PC-3 (cell line): ENCODE measurements around the gene MYO7A. TPM values are rescaled to one million over a fixed set of nuclear protein-coding genes. Genes with fewer than 3 reads are reported as not detected.
"Not testable (repeated sequence)": the region's sequence is repeated elsewhere in the genome, so short reads cannot be mapped to it uniquely, and the experiment has no call there.

ENCODE experiments used
- ATAC-seq: fragments of 200-7000 bp; cut with Tn5 transposase; 2 replicates; pipeline ENCODE4 v1.9.1; 2020; ENCODE audit warnings: mild to moderate bottlenecking, moderate library complexity
- BruUV-seq: library from RNA; stranded (reverse); fragments of 400-500 nt; replicated peaks from 2 replicates; lab custom pipeline; 2021; lab: Mats Ljungman, UMichigan
- CTCF ChIA-PET: fragments of 300-600 bp; sonication (Branson Sonifier 250); formaldehyde crosslinking; loops from one replicate; lab custom pipeline; 2022; ENCODE audit warnings: antibody characterized with exemption; lab: Charles Lee
- POLR2A ChIA-PET: fragments of 300-600 bp; sonication (Branson Sonifier 250); formaldehyde crosslinking; loops from one replicate; lab custom pipeline; 2022; ENCODE audit warnings: antibody characterized with exemption; ENCODE audit not compliant: unreplicated experiment; lab: Charles Lee
- DNase-seq: peaks from one replicate; pipeline ENCODE4 v3.0.0-alpha.2; 2015
- H2AFZ ChIP-seq: fragments of 300-600 bp; sonication (generic); 2 replicates; pipeline ENCODE4 v1.6.0; 2016; ENCODE audit warnings: antibody characterized with exemption, low read length
- H3F3A ChIP-seq: fragments of 300-600 bp; sonication (generic); one replicate; pipeline ENCODE4 v1.6.0; 2017; ENCODE audit warnings: antibody characterized with exemption, low read length, control low read depth, mild to moderate bottlenecking; ENCODE audit not compliant: unreplicated experiment
- H3K27ac ChIP-seq: fragments of 300-600 bp; sonication (generic); 2 replicates; pipeline ENCODE4 v1.5.1; 2016; ENCODE audit warnings: mild to moderate bottlenecking, low read length
- H3K27me3 ChIP-seq: fragments of 300-600 bp; sonication (generic); 2 replicates; pipeline ENCODE4 v1.6.1; 2016; ENCODE audit warnings: low read length, mixed read lengths
- H3K36me3 ChIP-seq: fragments of 300-600 bp; sonication (generic); 2 replicates; pipeline ENCODE4 v1.6.1; 2016; ENCODE audit warnings: low read depth, mixed run types, low read length, mixed read lengths
- H3K4me1 ChIP-seq: fragments of 300-600 bp; sonication (generic); 2 replicates; pipeline ENCODE4 v1.5.1; 2016; ENCODE audit warnings: low read length; ENCODE audit not compliant: insufficient read depth
- H3K4me2 ChIP-seq: fragments of 300-600 bp; sonication (generic); 2 replicates; pipeline ENCODE4 v1.6.0; 2016; ENCODE audit warnings: low read length
- H3K4me3 ChIP-seq: fragments of 300-600 bp; sonication (generic); 2 replicates; pipeline ENCODE4 v1.5.1; 2016; ENCODE audit warnings: mild to moderate bottlenecking, low read length, mixed read lengths
- H3K79me2 ChIP-seq: fragments of 300-600 bp; sonication (generic); 2 replicates; pipeline ENCODE4 v1.6.1; 2017; ENCODE audit warnings: low read length, mixed read lengths
- H3K9ac ChIP-seq: fragments of 300-600 bp; sonication (generic); 2 replicates; pipeline ENCODE4 v1.6.0; 2016; ENCODE audit warnings: mild to moderate bottlenecking, low read length
- H3K9me2 ChIP-seq: fragments of 300-600 bp; sonication (generic); replicated peaks from 2 replicates; pipeline ENCODE4 v1.6.1; 2016; ENCODE audit warnings: mixed run types, low read length, mixed read lengths
- H3K9me3 ChIP-seq: fragments of 300-600 bp; sonication (generic); 2 replicates; pipeline ENCODE4 v1.6.1; 2016; ENCODE audit warnings: low read length, mixed read lengths
- H4K20me1 ChIP-seq: fragments of 300-600 bp; sonication (generic); 2 replicates; pipeline ENCODE4 v1.6.1; 2016; ENCODE audit warnings: low read length, mixed read lengths
- CTCF ChIP-seq: fragments of 300-600 bp; sonication (generic); conservative IDR thresholded peaks from 2 replicates; pipeline ENCODE4 v1.5.1; 2017; ENCODE audit warnings: antibody characterized with exemption, low read depth, mild to moderate bottlenecking, low read length
- EZH2 ChIP-seq: fragments of 300-600 bp; sonication (generic); IDR thresholded peaks from one replicate; pipeline ENCODE4 v1.6.1; 2017; ENCODE audit warnings: antibody characterized with exemption, mild to moderate bottlenecking, low read length; ENCODE audit not compliant: unreplicated experiment
- EZH2phosphoT487 ChIP-seq: fragments of 300-600 bp; sonication (generic); IDR thresholded peaks from 2 replicates; pipeline ENCODE4 v1.6.1; 2018; ENCODE audit warnings: mild to moderate bottlenecking, antibody characterized with exemption, low read length, borderline replicate concordance
- intact Hi-C: fragments of 100-400 bp; cut with micrococcal nuclease; formaldehyde crosslinking; loops from 2 replicates; pipeline ENCODE4 v1.9.0; 2023
- total RNA-seq: library from RNA; depleted of rRNA; stranded (reverse); fragments of >200 nt; gene quantifications from 2 replicates; pipeline ENCODE4 v1.2.3, GENCODE V29; 2014

The MYO7A gene
- total RNA-seq, 1 experiment from 2014 or later = 0.66 TPM

- H3K36me3 ChIP-seq = no peaks in the 10 kb centered on the region
These were observed 32.2 kb upstream of the MYO7A start for GRCh38 chr11:77095551-77096490.

GRCh38 chr11:77096591-77097019, 31.4 kb upstream of the MYO7A start:
- Histone ChIP-seq H3K4me1 (no peaks in the 10 kb centered on the region), H3K9me2 (no peaks in the 10 kb centered on the region), H2AFZ (no peak overlapping the region), H3K9me3 (no peaks in the 10 kb centered on the region), H3K36me3 (no peaks in the 10 kb centered on the region), H4K20me1 (no peaks in the 10 kb centered on the region), H3K4me2 (no peak overlapping the region), H3K9ac (no peak overlapping the region), H3K4me3 (no peak overlapping the region), H3K27me3 (no peaks in the 10 kb centered on the region), H3F3A (no peaks in the 10 kb centered on the region), H3K27ac (no peak overlapping the region), H3K79me2 (no peaks in the 10 kb centered on the region)
- DNase-seq (no peak), ATAC-seq (no peak)
- intact Hi-C loops = no loop called here
- POLR2A ChIA-PET = no interaction called here
- BruUV-seq = no TSS peak
- no peak for TF ChIP-seq CTCF
- no peak for TF ChIP-seq EZH2
- no peak for TF ChIP-seq EZH2phosphoT487
- CTCF ChIA-PET = interaction anchor here (0.6 to 1.2 kb wide), 2 partner anchors 49 to 178 kb away, joined by 3 to 5 read pairs; no protein-coding TSS in a partner anchor

More at GRCh38 chr11:77095551-77096490, 32.2 kb upstream of the MYO7A start:
- H3K9ac ChIP-seq = no peak overlapping the region
- H4K20me1 ChIP-seq = no peaks in the 10 kb centered on the region
- H3K4me1 ChIP-seq = peaks cover 2% of the 10 kb centered on the region; the same call in 1 of the 2 replicates
- no peaks in the 10 kb centered on the region for H3K79me2 ChIP-seq
- intact Hi-C loops = no loop called here
- ChIA-PET POLR2A (no interaction called here), CTCF (interaction anchor here (1.2 kb wide), 1 partner anchor 177 kb away, joined by 3 read pairs; no protein-coding TSS in a partner anchor)
- no peaks in the 10 kb centered on the region for H3K27me3 ChIP-seq
- no peak overlapping the region for H2AFZ ChIP-seq
- H3K4me3 ChIP-seq = no peak overlapping the region
- no peak for DNase-seq
- no peak for ATAC-seq
- H3K9me2 ChIP-seq = no peaks in the 10 kb centered on the region
- no peaks in the 10 kb centered on the region for H3K9me3 ChIP-seq
- TF ChIP-seq EZH2 (no peak), CTCF (no peak), EZH2phosphoT487 (no peak)
- BruUV-seq = no TSS peak
- no peak overlapping the region for H3K4me2 ChIP-seq
- no peaks in the 10 kb centered on the region for H3F3A ChIP-seq
- H3K27ac ChIP-seq = no peak overlapping the region

- H3K9me2 ChIP-seq, H3K27me3 ChIP-seq, H2AFZ ChIP-seq, H3K9ac ChIP-seq, H3K36me3 ChIP-seq, H3K9me3 ChIP-seq, H4K20me1 ChIP-seq, POLR2A ChIA-PET, H3K4me3 ChIP-seq, H3K79me2 ChIP-seq, H3K4me1 ChIP-seq, H3F3A ChIP-seq, H3K4me2 ChIP-seq, intact Hi-C loops, DNase-seq, BruUV-seq, ATAC-seq, H3K27ac ChIP-seq: not testable (repeated sequence)
- CTCF ChIA-PET = interaction anchor here (0.6 kb wide), 1 partner anchor 50 kb away, joined by 5 read pairs; no protein-coding TSS in a partner anchor
These were observed 30.9 kb upstream of the MYO7A start for GRCh38 chr11:77097180-77097579.
